NCI-H2081 treated with DMSO at 0.1 percent for 48 hours (cell line): ENCODE data around the gene DHRSX.
"Not testable (repeated sequence)": the region's sequence is repeated elsewhere in the genome, so short reads cannot be mapped to it uniquely, and the experiment has no call there.

Experiments
- DNase-seq: peaks from one replicate; lab custom pipeline; 2025; lab: John Stamatoyannopoulos, UW

DHRSX gene

GRCh38 chrX:2261831-2262667 lies 238.7 kb downstream of the DHRSX start:
- DNase-seq: no peak

GRCh38 chrX:2252331-2253065 lies 248.3 kb downstream of the DHRSX start:
- DNase-seq: no peak

GRCh38 chrX:2251211-2251610 lies 249.6 kb downstream of the DHRSX start:
- no peak for DNase-seq

GRCh38 chrX:2243913-2244460 lies 256.8 kb downstream of the DHRSX start:
- DNase-seq: no peak

GRCh38 chrX:2242980-2243379 lies 257.8 kb downstream of the DHRSX start:
- DNase-seq: no peak

- DNase-seq: no peak
Observed at GRCh38 chrX:2242326-2242725, 258.4 kb downstream of the DHRSX start.

GRCh38 chrX:2241496-2241895 lies 259.3 kb downstream of the DHRSX start:
- not testable (repeated sequence) for DNase-seq

GRCh38 chrX:2240761-2241160 lies 260.0 kb downstream of the DHRSX start:
- not testable (repeated sequence) for DNase-seq

- DNase-seq: no peak
Observed at GRCh38 chrX:2237976-2238375, 262.8 kb downstream of the DHRSX start.

GRCh38 chrX:2231570-2232192 lies 269.1 kb downstream of the DHRSX start:
- DNase-seq: no peak

GRCh38 chrX:2230457-2230856 lies 270.3 kb downstream of the DHRSX start:
- DNase-seq: no peak

GRCh38 chrX:2228536-2228935 lies 272.2 kb downstream of the DHRSX start:
- no peak for DNase-seq

- no peak for DNase-seq
Observed at GRCh38 chrX:2226906-2227656, 273.7 kb downstream of the DHRSX start.

GRCh38 chrX:2226182-2226581 lies 274.6 kb downstream of the DHRSX start:
- DNase-seq: no peak

- no peak for DNase-seq
Observed at GRCh38 chrX:2224597-2225235, 276.1 kb downstream of the DHRSX start.

GRCh38 chrX:2224161-2224560 lies 276.6 kb downstream of the DHRSX start:
- DNase-seq: no peak

GRCh38 chrX:2220829-2221567 lies 279.8 kb downstream of the DHRSX start:
- DNase-seq: no peak

- DNase-seq: no peak
Observed at GRCh38 chrX:2220296-2220695, 280.5 kb downstream of the DHRSX start.

- not testable (repeated sequence) for DNase-seq
Observed at GRCh38 chrX:2214138-2214823, 286.5 kb downstream of the DHRSX start.

GRCh38 chrX:2211667-2212066 lies 289.1 kb downstream of the DHRSX start:
- not testable (repeated sequence) for DNase-seq
